GM12878 (cell line): ENCODE data around the gene TYK2. TPM values are rescaled to one million over a fixed set of nuclear protein-coding genes. Genes with fewer than 3 reads are reported as not detected.
A peak's percentile ranks its signal among the peaks of the same experiment; 100 is the strongest.

Experiments used
- ATAC-seq: fragments of 200-7000 bp; cut with Tn5 transposase; 3 replicates; pipeline ENCODE4 v1.9.1; 2020; ENCODE audit warnings: mild to moderate bottlenecking, moderate library complexity
- BruUV-seq: library from RNA; stranded (reverse); fragments of 400-500 nt; replicated peaks from 2 replicates; lab custom pipeline; 2021; lab: Mats Ljungman, UMichigan
- CTCF ChIA-PET: fragments of 300-600 bp; sonication (Branson Sonifier 250); formaldehyde crosslinking; extraction: SDS; loops from one replicate; lab custom pipeline; 2021; ENCODE audit warnings: inconsistent platforms; lab: Yijun Ruan, JAX
- POLR2A ChIA-PET: fragments of 350-600 bp; formaldehyde crosslinking; extraction: SDS; loops from one replicate; lab custom pipeline; 2021; ENCODE audit warnings: inconsistent platforms; lab: Charles Lee
- RAD21 ChIA-PET: fragments of 300-600 bp; sonication (Branson Sonifier 250); formaldehyde crosslinking; loops from one replicate; lab custom pipeline; 2023; ENCODE audit warnings: antibody characterized with exemption; ENCODE audit not compliant: unreplicated experiment; lab: Charles Lee
- SMC1A ChIA-PET: fragments of 300-600 bp; sonication (Branson Sonifier 250); formaldehyde crosslinking; loops from one replicate; lab custom pipeline; 2023; ENCODE audit not compliant: unreplicated experiment, uncharacterized antibody; lab: Charles Lee
- DNase-seq: peaks from one replicate; pipeline ENCODE4 v3.0.0-alpha.2; 2011; ENCODE audit warnings: low read depth, low spot score
- FAIRE-seq: peaks from 3 replicates; lab custom pipeline; 2011; peaks lifted over from hg19 to GRCh38; lab: Jason Lieb, UNC
- H2AFZ ChIP-seq: 2 replicates; pipeline ENCODE4 v1.6.0; 2011; ENCODE audit warnings: low read depth, low read length, control low read depth; ENCODE audit not compliant: control insufficient read depth
- H3K27ac ChIP-seq: 2 replicates; pipeline ENCODE4 v1.5.1; 2011; ENCODE audit warnings: control low read depth; ENCODE audit not compliant: control insufficient read depth, insufficient read depth
- H3K27me3 ChIP-seq, 2 experiments: replicated peaks in 1 of 2; 2 replicates each; pipeline versions ENCODE4 v1.6.0 to v1.6.1; 2011; ENCODE audit warnings: low read length in 1 of 2; ENCODE audit not compliant: control insufficient read depth in 2 of 2, insufficient read depth in 2 of 2
- H3K36me3 ChIP-seq, 2 experiments: 2 replicates each; pipeline ENCODE4 v1.5.1; 2011; ENCODE audit warnings: low read length in 1 of 2; ENCODE audit not compliant: control insufficient read depth in 2 of 2, insufficient read depth in 2 of 2
- H3K4me1 ChIP-seq: 2 replicates; pipeline ENCODE4 v1.6.1; 2011; ENCODE audit warnings: mild to moderate bottlenecking, low read length, moderate library complexity, mixed read lengths; ENCODE audit not compliant: control insufficient read depth, insufficient read depth
- H3K4me2 ChIP-seq: 2 replicates; pipeline ENCODE4 v1.6.0; 2011; ENCODE audit warnings: control low read depth; ENCODE audit not compliant: control insufficient read depth, insufficient read depth
- H3K4me3 ChIP-seq: fragments of 200-600 bp; sonication (generic); 2 replicates; pipeline ENCODE4 v1.5.1; 2016
- H3K79me2 ChIP-seq: 2 replicates; pipeline ENCODE4 v1.6.0; 2011; ENCODE audit warnings: low read length; ENCODE audit not compliant: control insufficient read depth, insufficient read depth
- H3K9ac ChIP-seq: 2 replicates; pipeline ENCODE4 v1.8.0; 2011; ENCODE audit warnings: low read length, control low read depth, mixed read lengths; ENCODE audit not compliant: control insufficient read depth, insufficient read depth
- H3K9me3 ChIP-seq: replicated peaks from 3 replicates; pipeline ENCODE4 v1.5.1; 2011; ENCODE audit warnings: mild to moderate bottlenecking, low read length; ENCODE audit not compliant: control insufficient read depth, insufficient read depth
- H4K20me1 ChIP-seq: 2 replicates; pipeline ENCODE4 v1.6.0; 2011; ENCODE audit not compliant: control insufficient read depth, insufficient read depth
- BACH1 ChIP-seq: fragments of 450-650 bp; IDR thresholded peaks from 2 replicates; pipeline ENCODE4 v1.6.1; 2017; ENCODE audit warnings: mild to moderate bottlenecking, borderline replicate concordance
- BCL11A ChIP-seq: IDR thresholded peaks from 2 replicates; pipeline ENCODE4 v1.6.1; 2011; ENCODE audit warnings: low read depth, low read length
- EZH2 ChIP-seq: IDR thresholded peaks from 2 replicates; pipeline ENCODE4 v1.6.1; 2012; ENCODE audit warnings: low read depth, mild to moderate bottlenecking, control low read depth, inconsistent platforms, low read length, borderline replicate concordance; ENCODE audit not compliant: control insufficient read depth
- KAT2A ChIP-seq: conservative IDR thresholded peaks from 2 replicates; pipeline ENCODE4 v1.6.1; 2011; ENCODE audit warnings: low read depth, low read length; ENCODE audit not compliant: control insufficient read depth
- MTA2 ChIP-seq: fragments of 450-650 bp; IDR thresholded peaks from 2 replicates; pipeline ENCODE4 v1.6.1; 2016; ENCODE audit warnings: low read depth, mild to moderate bottlenecking, moderate library complexity
- NBN ChIP-seq: fragments of 450-650 bp; IDR thresholded peaks from 2 replicates; pipeline ENCODE4 v1.6.1; 2016
- RUNX3 ChIP-seq: IDR thresholded peaks from 2 replicates; pipeline ENCODE4 v1.6.1; 2012; ENCODE audit warnings: low read length, inconsistent platforms
- YBX1 ChIP-seq: fragments of 450-650 bp; IDR thresholded peaks from 2 replicates; pipeline ENCODE4 v1.6.1; 2016; ENCODE audit warnings: antibody characterized with exemption
- ZNF687 ChIP-seq: fragments of 450-650 bp; IDR thresholded peaks from 2 replicates; pipeline ENCODE4 v1.6.1; 2017; ENCODE audit warnings: mild to moderate bottlenecking, moderate library complexity
- WGBS: methylation state at CpG from one replicate; pipeline ENCODE4 v1.1.6; 2016; ENCODE audit warnings: low lambda C conversion rate; ENCODE audit not compliant: insufficient replicate concordance, insufficient coverage; ENCODE audit errors: missing lambda C conversion rate; 5-methylcytosine and 5-hydroxymethylcytosine counted together
- in situ Hi-C: fragments of 300-500 bp; cut with MboI; formaldehyde crosslinking; loops from 9 replicates; pipeline ENCODE4 v1.14.3; 2018; ENCODE audit warnings: mixed read lengths
- intact Hi-C: fragments of 100-400 bp; cut with micrococcal nuclease; formaldehyde crosslinking; loops from one replicate; pipeline ENCODE4 v1.14.2; 2022; ENCODE audit not compliant: unreplicated experiment
- polyA plus RNA-seq, 11 experiments: library from polyadenylated mRNA; depleted of rRNA in 4 of 11; unstranded in 6 of 11; stranded (reverse) in 5 of 11; fragments of >200 nt; fragmentation: Nextera tagmentation in 4 of 11; fragmentation: Illumina TruSeq in 1 of 11; extraction: Ambion mirVana in 4 of 11; extraction: Trizol in 1 of 11; gene quantifications; 1 replicate in 1 of 11; 2 replicates in 10 of 11; pipeline versions ENCODE4 v1.2.1 to v1.2.3, GENCODE V29; 2011 to 2016; ENCODE audit warnings: inconsistent platforms in 2 of 11, missing spikeins in 2 of 11, low read depth in 1 of 11
- total RNA-seq, 4 experiments: library from RNA; depleted of rRNA in 3 of 4; stranded (reverse); fragments of >200 nt in 3 of 4; fragmentation: Illumina TruSeq in 1 of 4; extraction: Trizol in 1 of 4; gene quantifications; 2 replicates each; pipeline versions ENCODE4 v1.2.1 to v1.2.3, GENCODE V29; 2013 to 2021
- TF ChIP-seq, protein P1 (sequence below): IDR thresholded peaks from 2 replicates; pipeline ENCODE4 v1.6.1; 2011; ENCODE audit warnings: mild to moderate bottlenecking, low read depth, low read length, moderate library complexity; ENCODE audit not compliant: insufficient replicate concordance
- TF ChIP-seq, protein P2 (sequence below): IDR thresholded peaks from 2 replicates; pipeline ENCODE4 v1.6.1; 2012; ENCODE audit warnings: improper control_type of control experiment, low read depth, low read length; ENCODE audit not compliant: insufficient replicate concordance

Gene TYK2
- total and polyA plus RNA-seq, 10 of the 15 experiments (the other 5 are each of a cell fraction or from before 2014, with no cell fraction given): 36.4 to 364 (median 179) TPM

GRCh38 chr19:10428996-10429381 lies 48.6 kb upstream of the TYK2 start:
- TF ChIP-seq, protein P1, sequence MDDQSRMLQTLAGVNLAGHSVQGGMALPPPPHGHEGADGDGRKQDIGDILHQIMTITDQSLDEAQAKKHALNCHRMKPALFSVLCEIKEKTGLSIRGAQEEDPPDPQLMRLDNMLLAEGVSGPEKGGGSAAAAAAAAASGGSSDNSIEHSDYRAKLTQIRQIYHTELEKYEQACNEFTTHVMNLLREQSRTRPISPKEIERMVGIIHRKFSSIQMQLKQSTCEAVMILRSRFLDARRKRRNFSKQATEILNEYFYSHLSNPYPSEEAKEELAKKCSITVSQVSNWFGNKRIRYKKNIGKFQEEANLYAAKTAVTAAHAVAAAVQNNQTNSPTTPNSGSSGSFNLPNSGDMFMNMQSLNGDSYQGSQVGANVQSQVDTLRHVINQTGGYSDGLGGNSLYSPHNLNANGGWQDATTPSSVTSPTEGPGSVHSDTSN: no peak
- TF ChIP-seq YBX1: peak; percentile 79; the same call in 1 of the 2 replicates
- no peak for TF ChIP-seq BACH1
- TF ChIP-seq, protein P2, sequence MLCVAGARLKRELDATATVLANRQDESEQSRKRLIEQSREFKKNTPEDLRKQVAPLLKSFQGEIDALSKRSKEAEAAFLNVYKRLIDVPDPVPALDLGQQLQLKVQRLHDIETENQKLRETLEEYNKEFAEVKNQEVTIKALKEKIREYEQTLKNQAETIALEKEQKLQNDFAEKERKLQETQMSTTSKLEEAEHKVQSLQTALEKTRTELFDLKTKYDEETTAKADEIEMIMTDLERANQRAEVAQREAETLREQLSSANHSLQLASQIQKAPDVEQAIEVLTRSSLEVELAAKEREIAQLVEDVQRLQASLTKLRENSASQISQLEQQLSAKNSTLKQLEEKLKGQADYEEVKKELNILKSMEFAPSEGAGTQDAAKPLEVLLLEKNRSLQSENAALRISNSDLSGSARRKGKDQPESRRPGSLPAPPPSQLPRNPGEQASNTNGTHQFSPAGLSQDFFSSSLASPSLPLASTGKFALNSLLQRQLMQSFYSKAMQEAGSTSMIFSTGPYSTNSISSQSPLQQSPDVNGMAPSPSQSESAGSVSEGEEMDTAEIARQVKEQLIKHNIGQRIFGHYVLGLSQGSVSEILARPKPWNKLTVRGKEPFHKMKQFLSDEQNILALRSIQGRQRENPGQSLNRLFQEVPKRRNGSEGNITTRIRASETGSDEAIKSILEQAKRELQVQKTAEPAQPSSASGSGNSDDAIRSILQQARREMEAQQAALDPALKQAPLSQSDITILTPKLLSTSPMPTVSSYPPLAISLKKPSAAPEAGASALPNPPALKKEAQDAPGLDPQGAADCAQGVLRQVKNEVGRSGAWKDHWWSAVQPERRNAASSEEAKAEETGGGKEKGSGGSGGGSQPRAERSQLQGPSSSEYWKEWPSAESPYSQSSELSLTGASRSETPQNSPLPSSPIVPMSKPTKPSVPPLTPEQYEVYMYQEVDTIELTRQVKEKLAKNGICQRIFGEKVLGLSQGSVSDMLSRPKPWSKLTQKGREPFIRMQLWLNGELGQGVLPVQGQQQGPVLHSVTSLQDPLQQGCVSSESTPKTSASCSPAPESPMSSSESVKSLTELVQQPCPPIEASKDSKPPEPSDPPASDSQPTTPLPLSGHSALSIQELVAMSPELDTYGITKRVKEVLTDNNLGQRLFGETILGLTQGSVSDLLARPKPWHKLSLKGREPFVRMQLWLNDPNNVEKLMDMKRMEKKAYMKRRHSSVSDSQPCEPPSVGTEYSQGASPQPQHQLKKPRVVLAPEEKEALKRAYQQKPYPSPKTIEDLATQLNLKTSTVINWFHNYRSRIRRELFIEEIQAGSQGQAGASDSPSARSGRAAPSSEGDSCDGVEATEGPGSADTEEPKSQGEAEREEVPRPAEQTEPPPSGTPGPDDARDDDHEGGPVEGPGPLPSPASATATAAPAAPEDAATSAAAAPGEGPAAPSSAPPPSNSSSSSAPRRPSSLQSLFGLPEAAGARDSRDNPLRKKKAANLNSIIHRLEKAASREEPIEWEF: no peak
- no peak for TF ChIP-seq BCL11A
- TF ChIP-seq ZNF687: no peak
- TF ChIP-seq RUNX3: no peak
- TF ChIP-seq MTA2: peak; percentile 34; the same call in 1 of the 2 replicates
- no peak for TF ChIP-seq EZH2
- TF ChIP-seq KAT2A: no peak
- 0 out of 2 replicates have a peak, but pooled peaks have one; percentile 22 for TF ChIP-seq NBN
- H3K4me1 ChIP-seq: peaks cover 58% of the 10 kb centered on the region
- no peak overlapping the region for H3K27ac ChIP-seq
- BruUV-seq: no TSS peak
- DNase-seq (no peak), ATAC-seq (no peak), FAIRE-seq (no peak)
- no peaks in the 10 kb centered on the region for H4K20me1 ChIP-seq
- in situ Hi-C loops (no loop called here), intact Hi-C loops (no loop called here)
- H3K79me2 ChIP-seq: peaks cover 2% of the 10 kb centered on the region; the same call in 1 of the 2 replicates
- POLR2A ChIA-PET: interaction anchor here (0.7 to 7.2 kb wide), 8 partner anchors 11 to 183 kb away, joined by 3 to 78 read pairs (median 4); partner anchors contain the start of gene CDC37
- 35% methylated on average over 5 of the region's 5 CpGs for whole genome bisulfite sequencing
- SMC1A ChIA-PET: interaction anchor here (0.8 to 17.7 kb wide), 3 partner anchors 8 to 288 kb away, joined by 3 to 364 read pairs (median 7); partner anchors contain the start of gene CDC37
- peaks cover 0 to 4% of the 10 kb centered on the region in 2 experiments; a peak in 1 of 4 replicates for H3K27me3 ChIP-seq
- CTCF ChIA-PET: interaction anchor here (0.8 to 27.3 kb wide), 4 partner anchors 8 to 179 kb away, joined by 3 to 1053 read pairs (median 7); partner anchors contain the start of genes CDC37 and PDE4A
- RAD21 ChIA-PET: interaction anchor here (0.9 to 4.2 kb wide), 6 partner anchors 13 to 325 kb away, joined by 5 to 31 read pairs (median 16); partner anchors contain the start of genes CDC37 and ICAM1
- H3K9ac ChIP-seq: no peak overlapping the region
- no peak overlapping the region for H2AFZ ChIP-seq
- H3K4me3 ChIP-seq: no peak overlapping the region
- no peaks in the 10 kb centered on the region for H3K36me3 ChIP-seq
- no peak overlapping the region for H3K4me2 ChIP-seq
- no peaks in the 10 kb centered on the region for H3K9me3 ChIP-seq
